ENCODE data around the gene FAM168A. TPM values are rescaled to one million over a fixed set of nuclear protein-coding genes. Genes with fewer than 3 reads are reported as not detected.
A peak's percentile ranks its signal among the peaks of the same experiment; 100 is the strongest.

FAM168A gene
- total and polyA plus RNA-seq, 9 of the 15 experiments (the other 6 are each of a cell fraction or from before 2014, with no cell fraction given), result 0.44 to 7.2 (median 2.9) TPM

DNA sequence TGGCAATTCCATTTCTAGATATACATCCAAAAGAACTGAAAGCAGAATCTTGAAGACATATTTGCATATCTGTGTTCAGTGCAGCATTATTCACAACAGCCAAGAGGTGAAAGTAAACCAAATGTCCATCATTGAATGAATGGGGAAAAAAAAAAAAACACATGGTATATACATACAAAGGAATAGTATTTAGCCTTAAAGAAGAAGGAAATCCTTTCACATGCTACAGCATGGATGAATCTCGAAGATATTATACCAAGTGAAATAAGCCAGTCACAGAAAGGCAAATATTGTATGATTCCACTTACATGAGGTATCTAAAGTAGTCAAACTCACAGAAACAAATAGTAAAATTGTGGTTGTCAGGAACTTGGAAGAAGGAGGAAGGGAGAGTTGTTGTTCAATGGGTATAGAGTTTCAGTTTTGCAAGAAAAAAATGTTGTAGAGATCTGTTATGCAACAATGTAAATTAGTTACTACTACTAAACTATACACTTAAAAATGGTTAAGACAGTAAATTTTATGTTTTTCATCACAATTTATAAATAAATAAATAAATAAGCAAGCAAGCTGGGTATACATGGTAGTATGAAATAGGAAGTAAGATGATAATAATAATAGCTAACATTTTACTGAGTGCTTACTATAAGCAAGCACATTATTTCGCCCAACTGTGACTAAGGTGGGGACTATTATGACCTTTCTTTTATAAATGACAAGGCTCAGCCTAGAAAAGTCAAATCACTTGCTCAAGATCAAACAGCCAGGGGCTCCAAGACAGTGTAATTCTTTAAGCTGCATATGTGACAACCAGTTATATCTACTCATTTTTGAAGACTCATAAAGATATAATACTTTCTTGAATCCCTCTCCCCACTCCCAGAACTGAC, 50.0 kb downstream of the FAM168A start:
- BruUV-seq (replicated peaks), result no TSS peak
- FAIRE-seq, result no peak

DNA sequence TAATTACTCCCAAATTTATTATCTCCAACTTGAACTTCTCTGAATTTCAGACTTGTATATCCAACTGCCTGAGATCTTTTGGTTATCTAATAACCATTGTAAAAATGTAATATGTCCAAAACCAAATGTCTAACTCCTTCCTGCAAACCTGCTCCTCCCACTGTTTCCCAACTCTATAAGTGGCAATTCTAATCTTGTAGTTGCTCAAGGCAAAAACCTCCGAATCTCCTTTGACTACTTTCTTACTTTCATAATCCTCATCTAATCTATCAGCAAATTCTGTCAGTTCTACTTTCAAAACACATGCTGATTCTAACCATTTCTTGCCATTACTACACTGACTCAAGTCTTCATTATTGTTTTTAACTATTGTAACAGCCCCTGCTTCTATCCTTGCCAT, 55.7 kb downstream of the FAM168A start:
- BruUV-seq (replicated peaks), result no TSS peak
- Histone ChIP-seq H3K9me3 (replicated peaks; ENCODE audit: control insufficient read depth, insufficient read depth, low read depth, low read length) (no peaks in the 10 kb centered on the region), H3K27me3 (ENCODE audit: control insufficient read depth in 2 of 2, insufficient read depth in 2 of 2, low read length in 2 of 2) (no peaks in the 10 kb centered on the region; a peak in 1 of 5 replicates), H3K79me2 (ENCODE audit: control insufficient read depth, insufficient read depth, low read length) (no peaks in the 10 kb centered on the region), H3K9me1 (ENCODE audit: control insufficient read depth, insufficient read depth, low read length) (no peaks in the 10 kb centered on the region), H2AFZ (ENCODE audit: low read depth, low read length) (no peak overlapping the region), H3K27ac (ENCODE audit: extremely low read depth, low read depth, low read length) (no peak overlapping the region), H4K20me1 (replicated peaks; ENCODE audit: control insufficient read depth, insufficient read depth, low read length) (no peaks in the 10 kb centered on the region), H3K4me3 (no peak overlapping the region), H3K36me3 (ENCODE audit: control insufficient read depth, insufficient read depth, low read length) (no peaks in the 10 kb centered on the region), H3K4me2 (ENCODE audit: insufficient read depth, low read length) (no peak overlapping the region), H3K4me1 (replicated peaks in 1 of 2; ENCODE audit: control insufficient read depth in 2 of 2, insufficient read depth in 2 of 2, low read length in 2 of 2) (no peaks in the 10 kb centered on the region; a peak in 1 of 5 replicates), H3K9ac (ENCODE audit: insufficient read depth in 1 of 2, low read depth in 2 of 2, low read length in 2 of 2) (no peak overlapping the region)
- in situ Hi-C loops (cut with MboI), result no loop called here
- ChIA-PET CTCF (ENCODE audit: low intra/inter-chr PET ratio) (no interaction called here), POLR2A (interaction anchor here (0.6 kb wide), 1 partner anchor 40 kb away, joined by 4 read pairs; no protein-coding TSS in a partner anchor)
- no peak for ATAC-seq
- DNase-seq (ENCODE audit: extremely low read depth in 1 of 4, low spot score in 3 of 4), result no peak
- no peak for FAIRE-seq
- TF ChIP-seq, protein P1, sequence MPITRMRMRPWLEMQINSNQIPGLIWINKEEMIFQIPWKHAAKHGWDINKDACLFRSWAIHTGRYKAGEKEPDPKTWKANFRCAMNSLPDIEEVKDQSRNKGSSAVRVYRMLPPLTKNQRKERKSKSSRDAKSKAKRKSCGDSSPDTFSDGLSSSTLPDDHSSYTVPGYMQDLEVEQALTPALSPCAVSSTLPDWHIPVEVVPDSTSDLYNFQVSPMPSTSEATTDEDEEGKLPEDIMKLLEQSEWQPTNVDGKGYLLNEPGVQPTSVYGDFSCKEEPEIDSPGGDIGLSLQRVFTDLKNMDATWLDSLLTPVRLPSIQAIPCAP (CRISPR knock-in tag; IDR thresholded peaks at IDR 0.05; ENCODE audit: borderline replicate concordance), result no peak
- no peak for TF ChIP-seq KLF10 (CRISPR knock-in tag; IDR thresholded peaks at IDR 0.05)
- peak; percentile 35; the same call in 1 of the 2 replicates for TF ChIP-seq CEBPB (tag; IDR thresholded peaks at IDR 0.05)
- TF ChIP-seq, protein P2, sequence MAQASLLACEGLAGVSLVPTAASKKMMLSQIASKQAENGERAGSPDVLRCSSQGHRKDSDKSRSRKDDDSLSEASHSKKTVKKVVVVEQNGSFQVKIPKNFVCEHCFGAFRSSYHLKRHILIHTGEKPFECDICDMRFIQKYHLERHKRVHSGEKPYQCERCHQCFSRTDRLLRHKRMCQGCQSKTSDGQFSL (CRISPR knock-in tag; IDR thresholded peaks at IDR 0.05), result no peak
- TF ChIP-seq, protein P2 (tag; IDR thresholded peaks at IDR 0.05), result no peak
- no peak for TF ChIP-seq SMARCA5 (IDR thresholded peaks at IDR 0.05)
- TF ChIP-seq CEBPG (CRISPR knock-in tag; IDR thresholded peaks at IDR 0.05), result no peak
- TF ChIP-seq CEBPG (tag; conservative IDR thresholded peaks at IDR 0.05 in 1 of 2, IDR thresholded peaks at IDR 0.05 in 1 of 2), result peak in 1 of 2 experiments; percentile 9; a peak in 1 of 4 replicates
- TF ChIP-seq, protein P3, sequence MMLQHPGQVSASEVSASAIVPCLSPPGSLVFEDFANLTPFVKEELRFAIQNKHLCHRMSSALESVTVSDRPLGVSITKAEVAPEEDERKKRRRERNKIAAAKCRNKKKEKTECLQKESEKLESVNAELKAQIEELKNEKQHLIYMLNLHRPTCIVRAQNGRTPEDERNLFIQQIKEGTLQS (IDR thresholded peaks at IDR 0.05), result no peak
- TF ChIP-seq, protein P3 (CRISPR knock-in tag; conservative IDR thresholded peaks at IDR 0.05), result no peak
- intact Hi-C loops (cut with micrococcal nuclease), result no loop called here
- 0% methylated on average over 1 of the region's 1 CpG for WGBS (ENCODE audit: insufficient coverage, low coverage, missing lambda C conversion rate)

More for the DNA sequence above, 50.0 kb downstream of the FAM168A start:
- no peak overlapping the region for H3K4me2 ChIP-seq (ENCODE audit: insufficient read depth, low read length)
- H3K9ac ChIP-seq (ENCODE audit: insufficient read depth in 1 of 2, low read depth in 2 of 2, low read length in 2 of 2), result no peak overlapping the region
- POLR2A ChIA-PET, result interaction anchor here (1.4 kb wide), 1 partner anchor 10 kb away, joined by 3 read pairs; no protein-coding TSS in a partner anchor
- H3K9me3 ChIP-seq (replicated peaks; ENCODE audit: control insufficient read depth, insufficient read depth, low read depth, low read length), result no peaks in the 10 kb centered on the region
- H3K4me1 ChIP-seq (replicated peaks in 1 of 2; ENCODE audit: control insufficient read depth in 2 of 2, insufficient read depth in 2 of 2, low read length in 2 of 2), result peaks cover 0 to 9% of the 10 kb centered on the region in 2 experiments; a peak in 3 of 5 replicates
- no peaks in the 10 kb centered on the region for H4K20me1 ChIP-seq (replicated peaks; ENCODE audit: control insufficient read depth, insufficient read depth, low read length)
- 11% methylated on average over 2 of the region's 2 CpGs for WGBS (ENCODE audit: insufficient coverage, low coverage, missing lambda C conversion rate)
- H2AFZ ChIP-seq (ENCODE audit: low read depth, low read length), result no peak overlapping the region
- intact Hi-C loops (cut with micrococcal nuclease), result no loop called here
- in situ Hi-C loops (cut with MboI), result no loop called here
- no peak overlapping the region for H3K4me3 ChIP-seq
- DNase-seq (ENCODE audit: extremely low read depth in 1 of 4, low spot score in 3 of 4) (no peak), ATAC-seq (no peak)
- H3K27ac ChIP-seq (ENCODE audit: extremely low read depth, low read depth, low read length), result no peak overlapping the region
- H3K79me2 ChIP-seq (ENCODE audit: control insufficient read depth, insufficient read depth, low read length), result no peaks in the 10 kb centered on the region
- no peaks in the 10 kb centered on the region for H3K36me3 ChIP-seq (ENCODE audit: control insufficient read depth, insufficient read depth, low read length)
- peak; percentile 58 for TF ChIP-seq ZNF146 (CRISPR knock-in tag; IDR thresholded peaks at IDR 0.05; ENCODE audit: unreplicated experiment)
- no peak for TF ChIP-seq NRF1 (conservative IDR thresholded peaks at IDR 0.05 in 1 of 2, IDR thresholded peaks at IDR 0.05 in 1 of 2)
- no peak for TF ChIP-seq SIN3A (IDR thresholded peaks at IDR 0.05; ENCODE audit: borderline replicate concordance in 2 of 2, control insufficient read depth in 1 of 2, low read depth in 2 of 2, low read length in 2 of 2)
- TF ChIP-seq ETV1 (tag; conservative IDR thresholded peaks at IDR 0.05; ENCODE audit: low read depth), result no peak
- H3K27me3 ChIP-seq (ENCODE audit: control insufficient read depth in 2 of 2, insufficient read depth in 2 of 2, low read length in 2 of 2), result no peaks in the 10 kb centered on the region
- no peaks in the 10 kb centered on the region for H3K9me1 ChIP-seq (ENCODE audit: control insufficient read depth, insufficient read depth, low read length)
- CTCF ChIA-PET (ENCODE audit: low intra/inter-chr PET ratio), result no interaction called here
